Panc1 (cell line): ENCODE measurements around the gene NAA80.

ENCODE experiments used
- POLR2AphosphoS5 ChIP-seq: IDR thresholded peaks from 2 replicates; pipeline ENCODE4 v1.6.1; 2012; ENCODE audit warnings: mild to moderate bottlenecking, low read depth, low read length, moderate library complexity
- TF ChIP-seq, protein P1 (sequence below): fragments of 450-650 bp; IDR thresholded peaks from 2 replicates; pipeline ENCODE4 v1.5.1; 2017; ENCODE audit warnings: mild to moderate bottlenecking
- TF ChIP-seq, protein P2 (sequence below), 2 experiments: IDR thresholded peaks; 2 replicates each; pipeline ENCODE4 v1.6.1; 2011 to 2012; ENCODE audit warnings: low read depth in 2 of 2, control low read depth in 1 of 2, low read length in 1 of 2, mild to moderate bottlenecking in 1 of 2, moderate library complexity in 1 of 2; ENCODE audit not compliant: insufficient read depth in 1 of 2

DNA sequence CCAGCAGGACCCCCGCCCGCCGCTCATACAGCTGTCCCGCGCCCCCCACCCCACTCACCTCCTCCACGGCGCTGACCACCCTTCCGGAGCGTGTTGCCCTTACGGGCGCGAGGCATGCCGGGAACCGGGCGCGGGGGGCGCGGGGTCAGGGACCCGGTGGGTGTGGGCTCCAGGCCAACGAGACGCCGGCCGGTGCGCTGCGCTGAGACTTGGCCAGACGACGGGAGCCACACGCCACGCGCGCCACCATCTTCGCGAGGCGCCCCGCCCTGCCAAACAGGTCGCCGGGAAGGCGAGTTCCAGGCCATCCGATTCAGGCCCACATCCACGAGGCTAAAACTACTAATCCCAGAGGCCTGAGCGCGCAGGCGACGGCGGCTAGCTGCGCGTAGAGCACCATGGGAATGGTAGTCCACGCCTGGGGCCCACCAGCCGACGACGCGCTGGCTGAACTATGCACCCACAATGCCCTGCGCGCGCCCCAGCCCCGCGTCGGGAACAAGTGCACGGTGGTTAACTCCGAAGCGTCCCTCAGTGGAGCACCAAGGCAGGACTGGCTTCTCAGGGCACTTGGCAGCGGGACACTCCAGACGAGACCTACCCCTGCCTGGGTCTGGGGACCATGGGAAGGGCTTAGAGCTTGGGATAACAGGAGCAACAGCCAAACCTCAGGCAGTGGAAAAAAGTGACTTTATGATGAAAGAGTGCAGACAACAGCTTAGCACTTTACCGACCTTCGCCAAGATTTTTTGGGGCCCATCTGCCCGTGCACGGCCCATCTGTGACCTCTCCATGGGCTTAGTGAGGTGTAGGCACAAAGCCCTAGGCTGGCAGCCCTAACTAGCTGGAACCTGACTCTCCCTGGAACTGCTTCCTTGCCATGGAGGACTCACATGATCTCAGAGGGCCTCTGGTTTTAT is 6.8 kb downstream of the NAA80 start, which contains the start of gene IFRD2:
- TF ChIP-seq, protein P1, sequence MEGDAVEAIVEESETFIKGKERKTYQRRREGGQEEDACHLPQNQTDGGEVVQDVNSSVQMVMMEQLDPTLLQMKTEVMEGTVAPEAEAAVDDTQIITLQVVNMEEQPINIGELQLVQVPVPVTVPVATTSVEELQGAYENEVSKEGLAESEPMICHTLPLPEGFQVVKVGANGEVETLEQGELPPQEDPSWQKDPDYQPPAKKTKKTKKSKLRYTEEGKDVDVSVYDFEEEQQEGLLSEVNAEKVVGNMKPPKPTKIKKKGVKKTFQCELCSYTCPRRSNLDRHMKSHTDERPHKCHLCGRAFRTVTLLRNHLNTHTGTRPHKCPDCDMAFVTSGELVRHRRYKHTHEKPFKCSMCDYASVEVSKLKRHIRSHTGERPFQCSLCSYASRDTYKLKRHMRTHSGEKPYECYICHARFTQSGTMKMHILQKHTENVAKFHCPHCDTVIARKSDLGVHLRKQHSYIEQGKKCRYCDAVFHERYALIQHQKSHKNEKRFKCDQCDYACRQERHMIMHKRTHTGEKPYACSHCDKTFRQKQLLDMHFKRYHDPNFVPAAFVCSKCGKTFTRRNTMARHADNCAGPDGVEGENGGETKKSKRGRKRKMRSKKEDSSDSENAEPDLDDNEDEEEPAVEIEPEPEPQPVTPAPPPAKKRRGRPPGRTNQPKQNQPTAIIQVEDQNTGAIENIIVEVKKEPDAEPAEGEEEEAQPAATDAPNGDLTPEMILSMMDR = no peak
- TF ChIP-seq, protein P2, sequence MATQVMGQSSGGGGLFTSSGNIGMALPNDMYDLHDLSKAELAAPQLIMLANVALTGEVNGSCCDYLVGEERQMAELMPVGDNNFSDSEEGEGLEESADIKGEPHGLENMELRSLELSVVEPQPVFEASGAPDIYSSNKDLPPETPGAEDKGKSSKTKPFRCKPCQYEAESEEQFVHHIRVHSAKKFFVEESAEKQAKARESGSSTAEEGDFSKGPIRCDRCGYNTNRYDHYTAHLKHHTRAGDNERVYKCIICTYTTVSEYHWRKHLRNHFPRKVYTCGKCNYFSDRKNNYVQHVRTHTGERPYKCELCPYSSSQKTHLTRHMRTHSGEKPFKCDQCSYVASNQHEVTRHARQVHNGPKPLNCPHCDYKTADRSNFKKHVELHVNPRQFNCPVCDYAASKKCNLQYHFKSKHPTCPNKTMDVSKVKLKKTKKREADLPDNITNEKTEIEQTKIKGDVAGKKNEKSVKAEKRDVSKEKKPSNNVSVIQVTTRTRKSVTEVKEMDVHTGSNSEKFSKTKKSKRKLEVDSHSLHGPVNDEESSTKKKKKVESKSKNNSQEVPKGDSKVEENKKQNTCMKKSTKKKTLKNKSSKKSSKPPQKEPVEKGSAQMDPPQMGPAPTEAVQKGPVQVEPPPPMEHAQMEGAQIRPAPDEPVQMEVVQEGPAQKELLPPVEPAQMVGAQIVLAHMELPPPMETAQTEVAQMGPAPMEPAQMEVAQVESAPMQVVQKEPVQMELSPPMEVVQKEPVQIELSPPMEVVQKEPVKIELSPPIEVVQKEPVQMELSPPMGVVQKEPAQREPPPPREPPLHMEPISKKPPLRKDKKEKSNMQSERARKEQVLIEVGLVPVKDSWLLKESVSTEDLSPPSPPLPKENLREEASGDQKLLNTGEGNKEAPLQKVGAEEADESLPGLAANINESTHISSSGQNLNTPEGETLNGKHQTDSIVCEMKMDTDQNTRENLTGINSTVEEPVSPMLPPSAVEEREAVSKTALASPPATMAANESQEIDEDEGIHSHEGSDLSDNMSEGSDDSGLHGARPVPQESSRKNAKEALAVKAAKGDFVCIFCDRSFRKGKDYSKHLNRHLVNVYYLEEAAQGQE (IDR thresholded peaks at IDR 0.05; ENCODE audit: insufficient read depth in 1 of 2, low read depth in 2 of 2, low read length in 1 of 2) = no peak
- peak; percentile 54; the same call in 1 of the 2 replicates for TF ChIP-seq POLR2AphosphoS5
